Measurements from ENCODE around the gene TSKS.

DNA sequence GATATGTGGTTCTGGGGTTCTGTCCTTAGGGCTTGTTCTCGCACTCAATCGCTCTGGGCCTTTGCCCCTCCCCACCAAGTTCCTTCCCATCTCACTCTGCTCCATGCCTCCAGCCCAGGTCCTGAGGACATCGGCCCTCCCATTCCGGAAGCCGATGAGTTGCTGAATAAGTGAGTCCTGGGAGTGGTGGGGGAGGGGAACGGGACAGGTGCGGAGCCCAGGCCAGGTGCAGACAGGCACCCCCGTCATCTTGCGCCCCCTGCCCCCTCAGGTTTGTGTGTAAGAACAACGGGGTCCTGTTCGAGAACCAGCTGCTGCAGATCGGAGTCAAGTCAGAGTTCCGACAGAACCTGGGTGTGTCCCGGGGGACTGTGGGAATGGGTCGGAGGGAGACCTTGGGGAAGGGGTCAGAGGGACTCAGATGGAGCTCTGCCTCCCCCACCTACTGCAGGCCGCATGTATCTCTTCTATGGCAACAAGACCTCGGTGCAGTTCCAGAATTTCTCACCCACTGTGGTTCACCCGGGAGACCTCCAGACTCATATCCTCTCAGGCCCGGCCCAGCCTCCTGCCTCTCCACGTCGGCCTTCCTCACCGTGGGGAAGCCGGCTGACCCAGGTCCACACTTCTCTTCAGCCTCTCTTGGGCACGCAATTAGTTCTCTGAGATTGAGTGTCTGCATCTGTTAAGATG, 39.9 kb upstream of the TSKS start:
- TF ChIP-seq, protein P1, sequence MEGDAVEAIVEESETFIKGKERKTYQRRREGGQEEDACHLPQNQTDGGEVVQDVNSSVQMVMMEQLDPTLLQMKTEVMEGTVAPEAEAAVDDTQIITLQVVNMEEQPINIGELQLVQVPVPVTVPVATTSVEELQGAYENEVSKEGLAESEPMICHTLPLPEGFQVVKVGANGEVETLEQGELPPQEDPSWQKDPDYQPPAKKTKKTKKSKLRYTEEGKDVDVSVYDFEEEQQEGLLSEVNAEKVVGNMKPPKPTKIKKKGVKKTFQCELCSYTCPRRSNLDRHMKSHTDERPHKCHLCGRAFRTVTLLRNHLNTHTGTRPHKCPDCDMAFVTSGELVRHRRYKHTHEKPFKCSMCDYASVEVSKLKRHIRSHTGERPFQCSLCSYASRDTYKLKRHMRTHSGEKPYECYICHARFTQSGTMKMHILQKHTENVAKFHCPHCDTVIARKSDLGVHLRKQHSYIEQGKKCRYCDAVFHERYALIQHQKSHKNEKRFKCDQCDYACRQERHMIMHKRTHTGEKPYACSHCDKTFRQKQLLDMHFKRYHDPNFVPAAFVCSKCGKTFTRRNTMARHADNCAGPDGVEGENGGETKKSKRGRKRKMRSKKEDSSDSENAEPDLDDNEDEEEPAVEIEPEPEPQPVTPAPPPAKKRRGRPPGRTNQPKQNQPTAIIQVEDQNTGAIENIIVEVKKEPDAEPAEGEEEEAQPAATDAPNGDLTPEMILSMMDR (conservative IDR thresholded peaks at IDR 0.05): no peak
- no peak for TF ChIP-seq ZFX (IDR thresholded peaks at IDR 0.05)
